GM20000 (cell line): ENCODE measurements around the gene ADAMTSL4.

ENCODE experiments used
- DNase-seq: peaks from one replicate; pipeline ENCODE4 v3.0.0; 2012; ENCODE audit warnings: low spot score
- CTCF ChIP-seq: IDR thresholded peaks from 2 replicates; pipeline ENCODE4 v1.5.1; 2012; ENCODE audit warnings: mild to moderate bottlenecking, control low read depth; ENCODE audit errors: extremely low read depth, missing control alignments

ADAMTSL4 gene

GRCh38 chr1:150521196-150521968 is 27.8 kb upstream of the ADAMTSL4 start:
- no peak for DNase-seq
- TF ChIP-seq CTCF: no peak

GRCh38 chr1:150525348-150525747 is 23.9 kb upstream of the ADAMTSL4 start:
- no peak for DNase-seq
- no peak for TF ChIP-seq CTCF

GRCh38 chr1:150528196-150528595 is 21.0 kb upstream of the ADAMTSL4 start:
- DNase-seq: no peak
- TF ChIP-seq CTCF: no peak

GRCh38 chr1:150529017-150529416 is 20.2 kb upstream of the ADAMTSL4 start:
- DNase-seq: no peak

GRCh38 chr1:150530491-150531159 is 18.6 kb upstream of the ADAMTSL4 start:
- DNase-seq: no peak
- TF ChIP-seq CTCF: no peak

More at GRCh38 chr1:150529017-150529416, 20.2 kb upstream of the ADAMTSL4 start:
- no peak for TF ChIP-seq CTCF

- no peak for TF ChIP-seq CTCF
Observed at GRCh38 chr1:150532860-150533259, 16.3 kb upstream of the ADAMTSL4 start.

GRCh38 chr1:150534002-150534401 is 15.2 kb upstream of the ADAMTSL4 start:
- no peak for DNase-seq
- TF ChIP-seq CTCF: no peak

More at GRCh38 chr1:150532860-150533259, 16.3 kb upstream of the ADAMTSL4 start:
- DNase-seq: no peak
